HG03196 (cell line): ENCODE measurements around the gene RBM42.
A peak's percentile ranks its signal among the peaks of the same experiment; 100 is the strongest.

ENCODE experiments used
- ATAC-seq: cut with Tn5 transposase; IDR thresholded peaks from one replicate; pipeline ENCODE4 v1.9.1; 2021; ENCODE audit not compliant: unreplicated experiment

RBM42 gene

DNA sequence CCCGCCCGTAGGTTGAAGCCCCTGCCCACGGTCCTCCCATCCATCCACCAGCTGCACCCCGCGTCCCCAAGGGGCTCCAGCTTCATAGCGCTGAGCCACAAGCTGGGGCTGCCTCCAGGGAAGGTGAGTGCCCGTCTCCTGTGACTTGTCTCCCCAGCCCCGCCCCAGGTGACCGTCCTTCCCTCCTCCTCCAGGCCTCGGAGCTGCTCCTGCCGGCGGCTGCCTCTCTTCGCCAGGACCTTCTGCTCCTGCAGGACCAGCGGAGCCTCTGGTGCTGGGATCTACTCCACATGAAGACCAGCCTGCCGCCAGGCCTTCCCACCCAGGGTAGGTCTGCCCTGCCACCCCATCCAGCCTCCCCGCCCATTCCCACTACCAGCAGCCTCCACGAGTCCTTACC is 8.8 kb upstream of the RBM42 start:
- ATAC-seq = no peak

DNA sequence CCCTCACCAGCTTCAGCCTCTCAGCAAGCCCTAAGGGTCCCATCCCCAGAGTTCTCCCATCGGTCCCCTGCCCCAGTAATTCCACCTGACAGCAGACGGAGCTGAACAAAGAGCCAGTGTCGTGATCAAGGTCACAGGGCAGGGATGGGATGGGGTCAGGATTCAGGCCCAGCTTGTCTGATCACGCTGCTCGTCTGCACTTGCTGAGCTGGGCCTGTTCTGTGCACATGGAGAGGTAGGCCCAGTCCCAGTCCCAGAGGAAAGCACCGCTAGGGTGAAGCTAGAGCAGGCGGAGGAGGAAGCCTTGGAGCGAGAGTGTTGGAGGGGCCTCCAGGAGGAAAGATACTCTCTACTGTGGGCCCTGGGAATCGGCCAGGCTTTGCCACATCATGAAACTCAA is 7.1 kb upstream of the RBM42 start:
- ATAC-seq = no peak

DNA sequence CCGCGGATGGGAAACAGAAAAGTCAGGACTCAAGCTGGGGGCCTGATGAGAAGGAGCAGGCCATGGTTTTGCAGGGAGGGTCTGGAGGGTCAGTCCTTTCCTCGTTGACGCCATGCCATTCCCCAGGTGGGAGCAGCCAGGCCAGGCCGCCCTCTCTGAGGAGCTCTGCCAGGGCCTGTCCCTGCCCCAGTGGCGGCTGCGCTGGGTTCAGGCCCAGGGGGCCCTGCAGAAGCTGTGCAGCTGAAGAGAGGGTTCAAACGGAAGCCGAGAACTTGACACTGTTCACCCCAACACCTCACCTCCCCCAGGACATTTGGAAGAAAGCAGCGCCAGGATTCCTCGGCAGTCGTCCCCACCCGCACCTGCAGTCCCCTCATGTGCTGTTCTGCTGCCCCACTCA is 6.1 kb upstream of the RBM42 start:
- ATAC-seq = no peak

DNA sequence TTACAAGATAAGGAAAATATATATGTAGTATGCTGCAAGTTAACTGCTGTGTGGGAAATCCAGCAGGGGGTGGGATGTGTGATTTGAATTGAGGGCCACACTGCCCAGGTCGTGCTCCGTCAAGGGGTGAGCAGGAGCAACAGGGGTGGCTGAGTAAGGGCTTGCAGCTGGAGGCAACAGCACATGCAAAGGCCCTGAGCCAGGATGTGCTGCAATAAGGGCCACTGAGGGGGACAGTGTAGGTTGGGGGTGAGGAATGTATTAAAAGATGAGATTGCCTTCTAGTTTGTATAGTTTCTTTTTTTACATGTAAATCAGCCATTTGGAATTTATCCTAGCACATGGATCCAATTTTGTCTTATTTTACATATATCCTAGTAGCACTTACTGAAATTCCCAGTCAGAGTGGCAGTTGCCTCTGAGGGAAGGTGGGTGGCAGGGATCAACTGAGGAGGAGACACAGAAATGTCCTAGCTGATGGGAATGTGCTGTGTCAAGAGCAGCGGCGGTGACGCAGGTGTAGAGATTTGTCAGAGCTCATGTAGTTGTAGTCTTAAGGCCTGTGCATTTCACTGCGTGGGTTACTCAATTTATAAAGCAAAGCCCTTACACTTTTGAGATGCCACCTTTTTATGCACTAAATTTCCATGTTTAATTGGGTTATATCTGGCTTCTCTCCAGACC is 5.4 kb upstream of the RBM42 start:
- ATAC-seq = no peak

DNA sequence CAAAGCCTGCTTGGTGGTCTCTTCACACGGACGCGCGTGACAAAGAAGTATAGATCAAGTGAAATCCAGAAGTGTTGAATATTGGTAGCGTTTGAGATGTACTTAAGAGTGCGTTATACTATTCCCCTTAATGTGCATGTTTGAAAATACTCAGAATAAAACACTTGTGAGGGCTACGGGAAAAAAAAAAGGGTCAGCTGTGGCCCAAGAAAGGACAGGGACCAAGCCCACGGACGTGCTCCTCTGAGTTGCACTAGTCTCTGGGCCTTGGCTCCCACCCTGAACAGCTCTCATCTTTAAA is 622 bp upstream of the RBM42 start:
- no peak for ATAC-seq

DNA sequence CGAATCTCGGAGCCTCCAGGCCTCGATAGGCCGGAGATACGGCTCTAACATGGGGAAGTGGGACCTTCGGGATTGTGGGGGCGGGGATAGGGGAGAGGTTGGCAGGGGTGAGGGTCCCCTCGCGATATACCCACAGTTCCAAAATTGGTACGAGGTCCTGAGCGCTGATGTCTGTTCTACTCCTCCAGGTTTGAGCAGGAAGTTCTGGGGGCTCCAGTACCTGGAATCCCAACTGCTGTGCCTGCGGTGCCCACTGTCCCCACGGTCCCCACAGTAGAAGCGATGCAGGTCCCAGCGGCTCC is 447 bp downstream of the RBM42 start:
- ATAC-seq = no peak

DNA sequence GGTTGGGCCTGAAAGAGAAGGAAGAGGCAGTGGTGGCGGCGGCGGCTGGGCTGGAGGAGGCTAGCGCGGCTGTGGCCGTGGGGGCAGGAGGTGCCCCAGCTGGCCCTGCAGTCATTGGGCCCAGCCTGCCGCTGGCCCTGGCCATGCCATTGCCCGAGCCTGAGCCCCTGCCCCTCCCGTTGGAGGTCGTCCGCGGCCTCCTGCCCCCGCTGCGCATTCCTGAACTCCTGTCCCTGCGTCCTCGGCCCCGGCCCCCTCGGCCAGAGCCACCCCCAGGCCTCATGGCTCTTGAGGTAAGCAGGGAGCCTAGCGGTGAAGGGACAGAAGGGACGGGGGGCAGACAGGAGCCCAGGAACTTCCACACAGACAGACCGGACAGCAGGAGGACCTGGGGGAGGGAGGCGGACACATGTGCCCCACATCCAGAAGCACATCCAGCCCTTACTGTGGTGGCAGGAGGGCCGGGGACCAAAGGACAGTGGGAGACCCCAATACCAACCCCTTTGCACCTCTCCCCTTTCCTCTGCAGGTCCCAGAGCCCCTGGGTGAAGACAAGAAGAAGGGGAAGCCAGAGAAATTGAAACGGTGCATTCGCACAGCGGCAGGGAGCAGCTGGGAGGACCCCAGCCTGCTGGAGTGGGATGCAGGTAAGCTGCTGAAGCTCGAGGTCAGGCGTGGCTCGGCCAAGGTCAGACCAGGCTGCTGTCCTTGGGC is 5.0 kb downstream of the RBM42 start:
- no peak for ATAC-seq

DNA sequence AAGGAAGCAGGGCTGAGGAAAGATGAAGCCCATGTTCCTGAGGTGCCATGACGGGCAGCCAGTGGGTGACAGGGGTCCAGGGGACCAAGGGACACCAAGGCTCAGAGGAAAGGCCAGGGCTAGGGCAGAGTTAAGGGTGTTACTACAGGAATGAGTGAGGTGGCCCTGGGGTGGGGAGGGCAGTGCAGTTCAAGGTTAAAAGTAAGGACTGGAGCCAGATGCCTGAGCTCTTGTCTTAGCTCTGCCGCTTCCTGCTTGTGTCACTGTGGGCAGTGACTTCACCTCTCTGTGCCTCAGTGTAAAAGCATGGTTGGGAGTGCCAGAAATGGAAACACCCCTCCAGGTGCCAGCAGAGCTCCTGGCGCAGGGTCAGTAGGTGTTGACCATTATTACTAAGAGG is 7.8 kb downstream of the RBM42 start:
- ATAC-seq = no peak

DNA sequence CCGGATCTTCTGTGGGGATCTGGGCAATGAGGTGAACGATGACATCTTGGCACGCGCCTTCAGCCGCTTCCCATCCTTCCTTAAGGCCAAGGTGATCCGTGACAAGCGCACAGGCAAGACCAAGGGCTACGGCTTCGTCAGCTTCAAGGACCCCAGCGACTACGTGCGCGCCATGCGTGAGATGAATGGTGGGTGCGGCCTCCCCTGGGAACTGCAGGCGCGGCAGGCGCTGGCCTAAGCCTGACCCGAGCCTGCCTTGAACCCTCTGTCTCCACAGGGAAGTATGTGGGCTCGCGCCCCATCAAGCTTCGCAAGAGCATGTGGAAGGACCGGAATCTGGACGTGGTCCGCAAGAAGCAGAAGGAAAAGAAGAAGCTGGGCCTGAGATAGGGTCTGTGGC is 8.3 kb downstream of the RBM42 start:
- no peak for ATAC-seq

DNA sequence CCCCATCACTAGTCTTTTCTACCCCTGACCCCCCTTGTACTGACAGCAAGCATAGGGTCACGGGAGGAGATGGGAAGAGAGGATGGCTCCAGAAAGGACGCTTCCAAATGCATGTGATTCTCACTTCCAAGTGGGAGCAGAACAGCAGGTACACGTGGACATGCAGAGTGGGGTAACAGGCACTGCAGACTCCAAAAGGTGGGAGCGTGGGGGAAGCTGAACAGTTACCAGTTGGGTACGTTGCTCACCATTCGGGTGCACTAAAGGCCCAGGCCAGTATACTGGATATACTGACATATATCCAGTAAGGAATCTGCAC is 10.4 kb downstream of the RBM42 start:
- ATAC-seq = no peak

DNA sequence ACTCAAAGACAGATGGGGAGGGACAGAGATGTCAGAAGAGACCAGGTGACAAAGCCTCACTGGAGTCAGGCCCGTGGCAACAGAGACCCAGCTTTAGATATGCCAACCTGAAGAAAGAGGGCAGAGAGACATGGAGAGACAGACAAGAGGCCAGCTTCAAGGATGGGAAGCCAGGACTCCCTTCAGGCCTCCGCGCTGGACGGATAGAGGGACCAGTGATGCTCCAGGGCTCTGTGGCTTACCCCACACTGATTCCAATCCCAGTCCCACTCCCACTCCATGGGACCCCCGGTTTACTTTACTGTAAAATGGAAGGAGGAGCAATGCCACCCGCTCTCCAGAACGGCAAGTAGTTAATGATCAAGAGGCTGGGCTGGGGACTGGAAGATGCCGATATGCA is 11.0 kb downstream of the RBM42 start:
- no peak for ATAC-seq

DNA sequence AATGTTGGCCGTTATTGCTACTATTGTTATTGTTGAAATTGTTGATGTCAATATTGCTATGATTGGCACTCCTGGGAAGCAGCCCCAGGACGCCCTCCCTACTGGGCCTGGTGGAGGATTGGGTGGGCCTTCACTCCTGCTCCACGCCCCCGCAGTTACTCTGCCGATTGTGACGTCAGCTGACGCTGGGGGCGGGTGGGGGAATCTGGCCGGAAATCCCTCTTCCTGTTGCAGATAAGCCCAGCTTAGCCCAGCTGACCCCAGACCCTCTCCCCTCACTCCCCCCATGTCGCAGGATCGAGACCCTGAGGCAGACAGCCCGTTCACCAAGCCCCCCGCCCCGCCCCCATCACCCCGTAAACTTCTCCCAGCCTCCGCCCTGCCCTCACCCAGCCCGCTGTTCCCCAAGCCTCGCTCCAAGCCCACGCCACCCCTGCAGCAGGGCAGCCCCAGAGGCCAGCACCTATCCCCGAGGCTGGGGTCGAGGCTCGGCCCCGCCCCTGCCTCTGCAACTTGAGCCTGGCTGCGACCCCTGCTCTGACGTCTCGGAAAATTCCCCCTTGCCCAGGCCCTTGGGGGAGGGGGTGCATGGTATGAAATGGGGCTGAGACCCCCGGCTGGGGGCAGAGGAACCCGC is 12.8 kb downstream of the RBM42 start, which contains the start of gene ETV2:
ETV2 (plus strand) TSS at position 231 of the 637 bp plus-strand sequence. CDS start 716 bp downstream, outside the sequence.
- ATAC-seq = no peak

DNA sequence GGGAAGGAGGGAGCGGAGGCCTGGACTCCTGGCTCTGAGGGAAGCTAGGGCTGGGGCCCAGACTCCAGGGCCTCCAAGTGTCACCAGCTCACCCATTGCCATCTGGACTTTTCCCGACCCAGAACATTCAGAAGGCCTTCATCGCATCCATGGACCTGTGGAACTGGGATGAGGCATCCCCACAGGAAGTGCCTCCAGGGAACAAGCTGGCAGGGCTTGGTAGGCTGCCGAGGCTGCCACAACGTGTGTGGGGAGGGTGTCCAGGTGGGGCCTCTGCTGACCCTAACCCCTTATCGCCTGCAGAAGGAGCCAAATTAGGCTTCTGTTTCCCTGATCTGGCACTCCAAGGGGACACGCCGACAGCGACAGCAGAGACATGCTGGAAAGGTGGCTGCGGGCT is 13.5 kb downstream of the RBM42 start:
- no peak for ATAC-seq

DNA sequence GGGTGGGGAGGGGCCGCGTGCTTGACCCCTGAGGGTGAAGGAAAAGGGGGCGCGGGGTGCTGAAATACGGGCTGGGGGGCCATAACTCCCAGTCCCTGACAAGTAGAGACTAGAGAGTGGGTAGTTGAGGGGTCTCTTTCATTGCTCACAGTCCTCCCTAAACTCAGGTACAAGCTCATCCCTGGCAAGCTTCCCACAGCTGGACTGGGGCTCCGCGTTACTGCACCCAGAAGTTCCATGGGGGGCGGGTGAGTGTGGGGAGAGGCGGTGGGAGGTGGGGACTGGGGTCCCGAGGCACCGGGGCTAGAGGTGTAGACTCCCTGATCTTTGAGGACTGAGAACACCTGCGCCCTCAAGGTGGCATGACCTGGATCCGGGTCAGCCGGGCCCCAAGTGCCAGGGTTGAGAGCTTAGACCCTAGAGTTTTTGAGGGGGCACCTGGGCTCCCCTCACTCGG is 14.0 kb downstream of the RBM42 start:
- no peak for ATAC-seq

DNA sequence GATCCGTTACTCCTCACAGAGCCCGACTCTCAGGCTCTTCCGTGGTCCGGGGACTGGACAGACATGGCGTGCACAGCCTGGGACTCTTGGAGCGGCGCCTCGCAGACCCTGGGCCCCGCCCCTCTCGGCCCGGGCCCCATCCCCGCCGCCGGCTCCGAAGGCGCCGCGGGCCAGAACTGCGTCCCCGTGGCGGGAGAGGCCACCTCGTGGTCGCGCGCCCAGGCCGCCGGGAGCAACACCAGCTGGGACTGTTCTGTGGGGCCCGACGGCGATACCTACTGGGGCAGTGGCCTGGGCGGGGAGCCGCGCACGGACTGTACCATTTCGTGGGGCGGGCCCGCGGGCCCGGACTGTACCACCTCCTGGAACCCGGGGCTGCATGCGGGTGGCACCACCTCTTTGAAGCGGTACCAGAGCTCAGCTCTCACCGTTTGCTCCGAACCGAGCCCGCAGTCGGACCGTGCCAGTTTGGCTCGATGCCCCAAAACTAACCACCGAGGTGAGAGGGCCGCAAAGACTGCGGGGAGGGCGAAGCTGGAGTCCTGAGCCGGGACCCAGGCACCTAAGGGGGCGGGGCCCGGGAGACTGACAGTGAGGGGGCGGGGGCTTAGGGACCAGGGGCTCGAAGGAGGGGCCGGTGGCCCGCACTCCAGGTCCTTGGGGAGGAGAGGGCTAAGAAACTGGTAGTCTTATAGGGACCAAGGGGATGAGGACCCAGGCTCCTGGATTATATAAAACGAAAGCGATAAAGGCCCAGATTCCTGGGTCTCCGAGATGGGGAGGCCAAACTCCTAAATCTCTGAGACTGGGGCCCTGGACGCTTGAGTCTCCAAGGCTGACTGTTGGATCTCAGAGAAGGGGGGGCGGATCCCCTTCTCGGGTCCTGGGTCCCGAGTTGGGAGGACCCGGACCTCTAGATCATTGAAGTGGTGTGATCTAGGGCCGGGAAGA is 14.7 kb downstream of the RBM42 start:
- peak; percentile 42 for ATAC-seq

DNA sequence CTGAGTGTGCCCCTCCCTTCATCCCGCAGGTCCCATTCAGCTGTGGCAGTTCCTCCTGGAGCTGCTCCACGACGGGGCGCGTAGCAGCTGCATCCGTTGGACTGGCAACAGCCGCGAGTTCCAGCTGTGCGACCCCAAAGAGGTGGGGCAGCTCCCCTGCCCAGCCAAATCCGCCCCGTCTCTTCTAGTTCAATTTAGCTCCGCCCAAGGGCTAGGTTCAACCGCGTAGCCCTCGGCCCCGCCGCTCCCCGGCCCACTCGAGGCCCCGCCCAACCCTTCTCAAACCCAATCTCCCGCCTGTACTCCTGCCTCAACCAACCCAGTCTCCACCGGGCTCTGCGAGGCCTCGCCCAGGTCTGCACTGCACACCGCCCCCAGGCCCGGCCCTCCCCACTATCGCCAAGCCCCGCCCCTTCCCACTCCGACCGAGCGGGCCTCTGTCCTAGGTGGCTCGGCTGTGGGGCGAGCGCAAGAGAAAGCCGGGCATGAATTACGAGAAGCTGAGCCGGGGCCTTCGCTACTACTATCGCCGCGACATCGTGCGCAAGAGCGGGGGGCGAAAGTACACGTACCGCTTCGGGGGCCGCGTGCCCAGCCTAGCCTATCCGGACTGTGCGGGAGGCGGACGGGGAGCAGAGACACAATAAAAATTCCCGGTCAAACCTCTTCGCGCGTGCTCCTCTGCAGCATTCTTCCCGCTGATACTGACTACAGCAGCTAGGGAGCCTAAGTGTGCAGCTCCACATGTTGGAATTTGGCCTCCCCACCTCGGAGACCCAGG is 15.6 kb downstream of the RBM42 start:
- ATAC-seq = peak; percentile 61

DNA sequence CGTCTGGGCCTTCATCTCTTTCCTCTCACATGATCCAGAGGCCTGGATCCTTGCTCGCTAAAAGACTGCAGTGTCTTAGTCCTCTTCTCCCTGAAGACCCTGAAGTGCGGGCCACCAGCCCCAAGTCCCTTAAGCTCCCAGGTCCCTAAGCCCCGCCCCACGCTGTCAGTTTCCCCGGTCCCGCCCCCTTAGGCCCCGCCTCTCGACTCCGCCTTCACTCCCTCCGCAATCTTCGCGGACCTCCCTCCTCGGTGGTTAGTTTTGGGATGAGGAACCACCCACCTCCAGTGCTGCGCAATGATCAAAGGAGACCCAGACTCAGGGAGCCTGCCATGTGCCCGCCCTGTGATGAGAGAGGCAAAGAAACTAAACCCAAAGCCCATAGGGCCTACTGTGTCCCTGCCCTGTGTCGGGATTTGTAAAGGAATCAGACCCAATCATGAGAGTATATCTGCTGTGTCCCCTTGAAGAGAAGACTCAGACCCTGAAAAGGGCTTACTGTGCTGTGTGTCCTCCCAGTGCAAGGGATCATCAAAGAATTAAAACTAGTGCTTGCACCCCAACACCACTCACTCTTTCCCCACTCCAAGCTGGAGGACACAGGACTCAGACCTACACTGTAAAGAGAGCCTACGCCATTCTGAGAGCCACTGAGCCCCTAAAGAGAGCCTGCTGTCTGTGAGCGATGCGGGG is 16.3 kb downstream of the RBM42 start:
- ATAC-seq = no peak

DNA sequence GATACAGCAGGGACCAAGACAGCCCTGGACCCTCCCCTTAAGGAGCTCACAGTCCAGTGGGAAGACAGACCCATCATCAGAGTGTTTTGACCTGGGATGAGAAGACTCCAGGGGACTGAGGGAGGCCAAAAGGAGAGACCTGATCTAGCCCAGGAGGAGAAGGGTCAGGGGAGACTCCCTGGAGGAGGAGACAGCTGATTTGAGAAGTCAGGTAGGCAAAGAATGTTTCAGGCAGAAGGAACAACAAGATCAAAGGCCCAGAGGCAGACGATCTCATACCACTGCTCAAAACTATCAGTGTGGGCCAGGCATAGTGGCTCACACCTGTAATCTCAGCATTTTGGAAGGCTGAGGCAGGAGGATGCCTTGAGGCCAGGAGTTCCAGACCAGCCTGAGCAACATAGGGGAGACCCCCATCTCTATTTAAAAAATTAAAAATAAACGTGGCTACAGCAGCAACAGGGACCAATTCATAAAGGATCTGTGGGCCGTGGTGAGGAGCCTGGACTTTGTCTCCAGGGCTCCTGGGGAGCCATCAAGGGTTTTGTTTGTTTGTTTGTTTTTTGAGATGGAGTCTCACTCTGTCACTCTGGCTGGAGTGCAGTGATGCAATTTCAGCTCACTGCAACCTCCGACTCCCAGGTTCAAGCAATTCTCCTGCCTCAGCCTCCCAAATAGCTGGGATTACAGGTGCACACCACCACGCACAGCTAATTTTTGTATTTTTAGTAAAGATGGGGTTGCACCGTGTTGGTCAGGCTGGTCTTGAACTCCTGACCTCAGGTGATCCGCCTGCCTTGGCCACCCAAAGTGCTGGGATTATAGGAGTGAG is 17.1 kb downstream of the RBM42 start:
- no peak for ATAC-seq
